CD4-positive, alpha-beta T cell (primary cell): ENCODE measurements around the gene AXDND1. TPM values are rescaled to one million over a fixed set of nuclear protein-coding genes. Genes with fewer than 3 reads are reported as not detected.

Source experiments
- ATAC-seq: fragments of 200-7000 bp; cut with Tn5 transposase; one replicate; pipeline ENCODE4 v1.10.0; 2022; ENCODE audit warnings: mild to moderate bottlenecking; ENCODE audit not compliant: poor library complexity
- CTCF ChIA-PET: fragments of 350-600 bp; sonication (Branson Sonifier 250); formaldehyde crosslinking; loops from one replicate; lab custom pipeline; 2021; ENCODE audit warnings: antibody characterized with exemption, inconsistent platforms; lab: Charles Lee
- POLR2A ChIA-PET: fragments of 350-600 bp; sonication (Branson Sonifier 250); formaldehyde crosslinking; loops from one replicate; lab custom pipeline; 2021; ENCODE audit warnings: antibody characterized with exemption, inconsistent platforms; lab: Charles Lee
- DNase-seq, 14 experiments: peaks; one replicate each; pipeline ENCODE4 v3.0.0-alpha.2; 2013 to 2020; ENCODE audit warnings: mixed read lengths in 2 of 14
- H3K27ac ChIP-seq, 2 donors: one replicate each; pipeline versions ENCODE4 v1.5.1 to v1.7.0; 2013; ENCODE audit warnings: low read length in 2 of 2, low read depth in 1 of 2, mild to moderate bottlenecking in 1 of 2
- H3K27me3 ChIP-seq, 2 experiments: 1 replicate in 1 of 2; 2 replicates in 1 of 2; pipeline versions ENCODE4 v1.6.1 to v1.7.0; 2013; ENCODE audit warnings: low read length in 2 of 2, control low read depth in 1 of 2, mild to moderate bottlenecking in 1 of 2, moderate library complexity in 1 of 2; ENCODE audit not compliant: insufficient read depth in 2 of 2, control insufficient read depth in 1 of 2
- H3K36me3 ChIP-seq: one replicate; pipeline ENCODE4 v1.6.1; 2013; ENCODE audit warnings: low read length, control low read depth; ENCODE audit not compliant: insufficient read depth
- H3K4me1 ChIP-seq: one replicate; pipeline ENCODE4 v1.6.1; 2013; ENCODE audit warnings: low read length, control low read depth; ENCODE audit not compliant: insufficient read depth
- H3K4me3 ChIP-seq: one replicate; pipeline ENCODE4 v1.5.1; 2013; ENCODE audit warnings: mild to moderate bottlenecking, low read length, moderate library complexity
- H3K9me3 ChIP-seq, 2 experiments: 1 replicate in 1 of 2; 2 replicates in 1 of 2; pipeline versions ENCODE4 v1.6.1 to v1.7.0; 2013; ENCODE audit warnings: low read length in 2 of 2, mild to moderate bottlenecking in 2 of 2, control low read depth in 1 of 2, moderate library complexity in 1 of 2; ENCODE audit not compliant: control insufficient read depth in 1 of 2, insufficient read depth in 1 of 2
- H3K27ac Mint-ChIP-seq: one replicate; pipeline ENCODE4 v1.8.0; 2020; ENCODE audit warnings: mixed read lengths
- H3K27me3 Mint-ChIP-seq: one replicate; pipeline ENCODE4 v1.8.0; 2021; ENCODE audit warnings: mixed read lengths
- H3K36me3 Mint-ChIP-seq: one replicate; pipeline ENCODE4 v1.8.0; 2021; ENCODE audit warnings: low read depth, mixed read lengths
- H3K4me1 Mint-ChIP-seq: one replicate; pipeline ENCODE4 v1.8.0; 2021; ENCODE audit warnings: low read depth, mixed read lengths
- H3K4me3 Mint-ChIP-seq: one replicate; pipeline ENCODE4 v1.8.0; 2020; ENCODE audit warnings: mild to moderate bottlenecking, mixed read lengths
- H3K9me3 Mint-ChIP-seq: one replicate; pipeline ENCODE4 v1.8.0; 2020; ENCODE audit warnings: mixed read lengths
- CTCF ChIP-seq: fragments of 200-600 bp; IDR thresholded peaks from one replicate; pipeline ENCODE4 v1.8.0; 2022; ENCODE audit warnings: antibody characterized with exemption, mild to moderate bottlenecking
- intact Hi-C, 2 experiments: fragments of 100-400 bp; cut with DNase I in 1 of 2; cut with micrococcal nuclease in 1 of 2; formaldehyde crosslinking; loops; one replicate each; pipeline versions ENCODE4 v1.15.1 to v1.9.0; 2023 to 2025; cut with DNase I, micrococcal nuclease
- total RNA-seq, 174 experiments: library from RNA in 2 of 174; stranded (reverse) in 2 of 174; gene quantifications; one replicate each; pipeline ENCODE4 v1.2.3 and lab custom pipeline; 2021 to 2026

AXDND1 gene
- total RNA-seq, 2 experiments from 2014 or later, result 1.1 TPM

GRCh38 chr1:179529482-179530195 is 163.9 kb downstream of the AXDND1 start:
- ChIA-PET POLR2A (no interaction called here), CTCF (no interaction called here)
- Mint-ChIP-seq H3K36me3 (no peaks in the 10 kb centered on the region), H3K4me1 (no peaks in the 10 kb centered on the region), H3K4me3 (no peak overlapping the region), H3K27me3 (peaks cover 29% of the 10 kb centered on the region), H3K9me3 (no peaks in the 10 kb centered on the region), H3K27ac (no peak overlapping the region)
- ATAC-seq (no peak), DNase-seq (no peak)
- intact Hi-C loops, result no loop called here
- no peak for TF ChIP-seq CTCF
- H3K27ac ChIP-seq, result no peak overlapping the region
- no peaks in the 10 kb centered on the region for H3K9me3 ChIP-seq
- no peaks in the 10 kb centered on the region for H3K4me1 ChIP-seq
- no peaks in the 10 kb centered on the region for H3K27me3 ChIP-seq
- no peak overlapping the region for H3K4me3 ChIP-seq
- no peaks in the 10 kb centered on the region for H3K36me3 ChIP-seq

- no peaks in the 10 kb centered on the region for H3K9me3 ChIP-seq
- H3K9me3 Mint-ChIP-seq, result no peaks in the 10 kb centered on the region
- DNase-seq, result no peak
- TF ChIP-seq CTCF, result no peak
- H3K27me3 Mint-ChIP-seq, result peaks cover 23% of the 10 kb centered on the region
- ChIA-PET CTCF (no interaction called here), POLR2A (no interaction called here)
- intact Hi-C loops, result no loop called here
- H3K27me3 ChIP-seq, result no peaks in the 10 kb centered on the region
- no peak overlapping the region for H3K4me3 Mint-ChIP-seq
- ATAC-seq, result no peak
- no peak overlapping the region for H3K4me3 ChIP-seq
- no peaks in the 10 kb centered on the region for H3K4me1 Mint-ChIP-seq
- H3K36me3 ChIP-seq, result no peaks in the 10 kb centered on the region
- no peak overlapping the region for H3K27ac Mint-ChIP-seq
- no peaks in the 10 kb centered on the region for H3K36me3 Mint-ChIP-seq
- H3K4me1 ChIP-seq, result no peaks in the 10 kb centered on the region
- no peak overlapping the region for H3K27ac ChIP-seq
These were observed 164.6 kb downstream of the AXDND1 start for GRCh38 chr1:179530352-179530751.

GRCh38 chr1:179541774-179542173 is 176.0 kb downstream of the AXDND1 start:
- no peak overlapping the region for H3K4me3 ChIP-seq
- no peaks in the 10 kb centered on the region for H3K4me1 ChIP-seq
- Mint-ChIP-seq H3K9me3 (peaks cover 2% of the 10 kb centered on the region), H3K36me3 (no peaks in the 10 kb centered on the region), H3K27ac (no peak overlapping the region), H3K4me3 (no peak overlapping the region), H3K27me3 (peaks cover 24% of the 10 kb centered on the region), H3K4me1 (no peaks in the 10 kb centered on the region)
- ATAC-seq, result no peak
- DNase-seq, result no peak
- ChIA-PET CTCF (no interaction called here), POLR2A (no interaction called here)
- H3K27ac ChIP-seq, result no peak overlapping the region
- peaks cover 0 to 5% of the 10 kb centered on the region in 2 experiments for H3K27me3 ChIP-seq
- no peaks in the 10 kb centered on the region for H3K36me3 ChIP-seq
- H3K9me3 ChIP-seq, result peaks cover 0 to 5% of the 10 kb centered on the region in 2 experiments
- intact Hi-C loops, result no loop called here
- no peak for TF ChIP-seq CTCF
